ENCODE measurements around the gene CTNNAL1. TPM values are rescaled to one million over a fixed set of nuclear protein-coding genes. Genes with fewer than 3 reads are reported as not detected.

CTNNAL1 gene
- total and polyA plus RNA-seq, 2 of the 8 experiments (the other 6 are each of a cell fraction or from before 2014, with no cell fraction given): 23.2 to 66.1 TPM

DNA sequence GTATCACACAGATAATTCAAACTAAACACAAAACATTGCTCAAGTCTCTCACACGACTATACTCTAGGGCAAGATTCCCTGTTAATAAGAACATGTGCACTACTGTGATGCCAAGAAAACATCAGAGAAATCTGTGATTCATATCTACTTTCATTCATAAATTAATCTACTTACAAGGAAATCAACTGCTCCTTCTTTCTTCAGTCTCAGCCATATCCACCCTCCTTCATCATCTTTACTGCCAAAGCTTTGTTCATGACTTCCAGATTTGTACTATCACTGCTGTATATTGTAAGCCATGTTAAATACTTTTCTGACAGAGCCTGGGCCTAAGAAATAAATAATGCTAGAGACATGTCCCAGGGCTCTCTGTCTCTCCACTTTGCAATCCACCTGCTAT, 35.1 kb downstream of the CTNNAL1 start:
- TF ChIP-seq CHD1 (IDR thresholded peaks at IDR 0.05; ENCODE audit: low read depth, low read length) (no peak), JUN (IDR thresholded peaks at IDR 0.05; ENCODE audit: low read depth, low read length) (no peak), SAP30 (IDR thresholded peaks at IDR 0.05; ENCODE audit: insufficient read depth, insufficient replicate concordance, low read length) (no peak), CTBP2 (IDR thresholded peaks at IDR 0.05; ENCODE audit: borderline replicate concordance, insufficient read depth, insufficient read length, low read length) (no peak), CTCF (IDR thresholded peaks at IDR 0.05; ENCODE audit: control extremely low read depth in 1 of 3, insufficient read depth in 1 of 3, low read depth in 1 of 3, low read length in 3 of 3) (no peak), EP300 (IDR thresholded peaks at IDR 0.05; ENCODE audit: borderline replicate concordance in 1 of 2, low read depth in 2 of 2, low read length in 2 of 2) (no peak), BACH1 (IDR thresholded peaks at IDR 0.05; ENCODE audit: low read length) (no peak), SP2 (IDR thresholded peaks at IDR 0.05; ENCODE audit: low read length) (no peak), CREB1 (IDR thresholded peaks at IDR 0.05) (no peak)
- Histone ChIP-seq H3K14ac (ENCODE audit: insufficient read length) (no peak overlapping the region), H2BK20ac (ENCODE audit: low read length) (no peak overlapping the region), H3K23me2 (ENCODE audit: low read depth, low read length) (no peaks in the 10 kb centered on the region), H3K4ac (replicated peaks; ENCODE audit: insufficient read length, low read depth, low read length) (no peak overlapping the region), H2BK120ac (replicated peaks; ENCODE audit: low read depth, low read length) (no peak overlapping the region), H3K56ac (replicated peaks; ENCODE audit: insufficient read length, low read depth, low read length) (no peak overlapping the region), H3K18ac (ENCODE audit: extremely low read depth, low read length) (no peak overlapping the region), H2AFZ (ENCODE audit: low read length) (no peak overlapping the region), H2BK5ac (ENCODE audit: low read depth, low read length) (no peak overlapping the region), H3K79me1 (ENCODE audit: low read depth, low read length) (no peaks in the 10 kb centered on the region), H3K36me3 (ENCODE audit: control insufficient read depth in 2 of 4, insufficient read depth in 4 of 4, low read length in 3 of 4) (peaks cover 2 to 18% (median 17%) of the 10 kb centered on the region in 4 experiments; a peak in 5 of 8 replicates), H4K91ac (replicated peaks; ENCODE audit: insufficient read length, low read length) (no peak overlapping the region), H3K27ac (ENCODE audit: low read depth, low read length) (no peak overlapping the region), H3K79me2 (ENCODE audit: control insufficient read depth in 1 of 2, insufficient read depth in 2 of 2, low read length in 2 of 2) (no peaks in the 10 kb centered on the region), H3K23ac (ENCODE audit: insufficient read length) (no peak overlapping the region), H2BK15ac (ENCODE audit: low read length) (no peak overlapping the region), H2AK5ac (ENCODE audit: low read depth, low read length) (no peak overlapping the region), H4K8ac (ENCODE audit: extremely low read depth, insufficient read depth, low read length) (no peak overlapping the region), H3K4me1 (replicated peaks in 1 of 4; ENCODE audit: control insufficient read depth in 3 of 4, insufficient read depth in 4 of 4, low read length in 3 of 4) (no peaks in the 10 kb centered on the region), H3K4me3 (ENCODE audit: extremely low read depth in 1 of 4, insufficient read depth in 2 of 4, low read depth in 3 of 4, low read length in 4 of 4) (no peak overlapping the region), H4K5ac (ENCODE audit: insufficient read length, low read depth, low read length) (no peak overlapping the region), H2BK12ac (ENCODE audit: low read depth, low read length) (no peak overlapping the region), H4K20me1 (replicated peaks in 1 of 2; ENCODE audit: control insufficient read depth in 1 of 2, insufficient read depth in 2 of 2, low read length in 2 of 2) (no peaks in the 10 kb centered on the region), H3K27me3 (replicated peaks in 1 of 4; ENCODE audit: control insufficient read depth in 3 of 4, extremely low read depth in 1 of 4, insufficient read depth in 3 of 4, low read length in 3 of 4) (no peaks in the 10 kb centered on the region), H3K4me2 (ENCODE audit: insufficient read depth in 1 of 2, low read depth in 2 of 2, low read length in 2 of 2) (no peak overlapping the region), H3K9me3 (ENCODE audit: insufficient read depth in 2 of 2, low read depth in 1 of 2, low read length in 1 of 2) (no peaks in the 10 kb centered on the region), H3K9ac (replicated peaks in 1 of 4; ENCODE audit: extremely low read depth in 1 of 4, low read depth in 3 of 4, low read length in 3 of 4) (no peak overlapping the region)
- DNase-seq (ENCODE audit: low read depth in 1 of 2, low spot score in 2 of 2) (no peak), FAIRE-seq (no peak)
- ChIA-PET POLR2A (ENCODE audit: partially characterized antibody) (no interaction called here), CTCF (ENCODE audit: partially characterized antibody) (no interaction called here)
- WGBS, 2 experiments (ENCODE audit: extremely low coverage in 1 of 2, insufficient coverage in 1 of 2, insufficient read length in 1 of 2, insufficient replicate concordance in 2 of 2, low coverage in 1 of 2, low lambda C conversion rate in 2 of 2, missing lambda C conversion rate in 1 of 2): 84% methylated on average over 1 of the region's 1 CpG; no CpG with 5 or more reads in 1 of the 2 experiments
